WTC11 (cell line): Measurements from ENCODE around the gene PCTP. TPM values are rescaled to one million over a fixed set of nuclear protein-coding genes. Genes with fewer than 3 reads are reported as not detected.

Experiments
- ATAC-seq: fragments of 200-7000 bp; cut with Tn5 transposase; 2 replicates; pipeline ENCODE4 v1.10.0; 2021; ENCODE audit warnings: mild to moderate bottlenecking, moderate library complexity
- Bru-seq: library from RNA; stranded (reverse); fragments of 400-500 nt; gene quantifications from one replicate; lab custom pipeline; 2021; lab: Mats Ljungman, UMichigan
- CTCF ChIA-PET: fragments of 300-600 bp; sonication (Branson Sonifier 250); formaldehyde crosslinking; loops from one replicate; lab custom pipeline; 2021; ENCODE audit warnings: antibody characterized with exemption; lab: Charles Lee
- POLR2A ChIA-PET: fragments of 350-600 bp; sonication (Branson Sonifier 250); formaldehyde crosslinking; loops from one replicate; lab custom pipeline; 2021; ENCODE audit warnings: antibody characterized with exemption; lab: Charles Lee
- DNase-seq: peaks from one replicate; pipeline ENCODE4 v3.0.0; 2021; ENCODE audit warnings: low spot score
- H3K27ac Mint-ChIP-seq: 2 replicates; pipeline ENCODE4 v1.8.0; 2021; ENCODE audit warnings: mixed read lengths
- H3K27me3 Mint-ChIP-seq: 2 replicates; pipeline ENCODE4 v1.8.0; 2021; ENCODE audit warnings: low read depth, mild to moderate bottlenecking, moderate library complexity, mixed read lengths
- H3K36me3 Mint-ChIP-seq: 2 replicates; pipeline ENCODE4 v1.8.0; 2021; ENCODE audit warnings: mixed read lengths
- H3K4me1 Mint-ChIP-seq: 2 replicates; pipeline ENCODE4 v1.8.0; 2022; ENCODE audit warnings: mixed read lengths
- H3K4me3 Mint-ChIP-seq: 2 replicates; pipeline ENCODE4 v1.8.0; 2021; ENCODE audit warnings: mild to moderate bottlenecking, moderate library complexity, mixed read lengths
- H3K9me3 Mint-ChIP-seq: 2 replicates; pipeline ENCODE4 v1.8.0; 2021; ENCODE audit warnings: mixed read lengths
- CREM ChIP-seq: sonication (generic); formaldehyde crosslinking; IDR thresholded peaks from 2 replicates; pipeline ENCODE4 v1.8.1; 2022; ENCODE audit warnings: mild to moderate bottlenecking, missing genetic modification reagents, moderate library complexity
- ELF4 ChIP-seq: sonication (generic); formaldehyde crosslinking; IDR thresholded peaks from 2 replicates; pipeline ENCODE4 v1.8.1; 2022; ENCODE audit warnings: low read depth, mild to moderate bottlenecking, moderate library complexity, missing genetic modification reagents
- FOXP1 ChIP-seq: sonication (generic); formaldehyde crosslinking; IDR thresholded peaks from 2 replicates; pipeline ENCODE4 v1.8.0; 2022; ENCODE audit warnings: missing genetic modification reagents, mild to moderate bottlenecking, moderate library complexity, borderline replicate concordance
- HMGXB4 ChIP-seq: sonication (generic); formaldehyde crosslinking; IDR thresholded peaks from 2 replicates; pipeline ENCODE4 v1.8.1; 2023; ENCODE audit warnings: mild to moderate bottlenecking, moderate library complexity, missing genetic modification reagents
- KAT7 ChIP-seq: sonication (generic); formaldehyde crosslinking; IDR thresholded peaks from 2 replicates; pipeline ENCODE4 v1.8.1; 2023; ENCODE audit warnings: missing genetic modification reagents, mild to moderate bottlenecking, borderline replicate concordance
- MAX ChIP-seq: sonication (generic); formaldehyde crosslinking; IDR thresholded peaks from 2 replicates; pipeline ENCODE4 v1.8.0; 2022; ENCODE audit warnings: mild to moderate bottlenecking, missing genetic modification reagents
- MLX ChIP-seq: sonication (generic); formaldehyde crosslinking; IDR thresholded peaks from 2 replicates; pipeline ENCODE4 v1.8.1; 2023; ENCODE audit warnings: mild to moderate bottlenecking, missing genetic modification reagents, moderate library complexity
- NR1H2 ChIP-seq: sonication (generic); formaldehyde crosslinking; IDR thresholded peaks from 2 replicates; pipeline ENCODE4 v1.9.0; 2021; ENCODE audit warnings: mild to moderate bottlenecking, moderate library complexity, missing genetic modification reagents
- PRDM15 ChIP-seq: sonication (generic); formaldehyde crosslinking; IDR thresholded peaks from 2 replicates; pipeline ENCODE4 v1.8.0; 2022; ENCODE audit warnings: missing genetic modification reagents
- PRRX2 ChIP-seq: fragments of 250-450 bp; sonication (Bioruptor Pico); IDR thresholded peaks from 2 replicates; pipeline ENCODE4 v1.8.0; 2021; ENCODE audit warnings: mild to moderate bottlenecking
- SMAD3 ChIP-seq: sonication (generic); formaldehyde crosslinking; IDR thresholded peaks from 2 replicates; pipeline ENCODE4 v1.8.0; 2022; ENCODE audit warnings: missing genetic modification reagents, mild to moderate bottlenecking, borderline replicate concordance
- ZNF281 ChIP-seq: sonication (generic); formaldehyde crosslinking; IDR thresholded peaks from 2 replicates; pipeline ENCODE4 v1.8.0; 2023; ENCODE audit warnings: mild to moderate bottlenecking, missing genetic modification reagents
- ZNF416 ChIP-seq: fragments of 250-450 bp; sonication (Bioruptor Pico); IDR thresholded peaks from 2 replicates; pipeline ENCODE4 v1.9.0; 2021; ENCODE audit warnings: mild to moderate bottlenecking, inconsistent platforms
- ZNF532 ChIP-seq: fragments of 250-450 bp; sonication (Bioruptor Pico); IDR thresholded peaks from 2 replicates; pipeline ENCODE4 v1.9.0; 2021; ENCODE audit warnings: mild to moderate bottlenecking, borderline replicate concordance
- long read RNA-seq, 3 experiments: library from RNA in 1 of 3; library from capped mRNA in 1 of 3; library from polyadenylated mRNA in 1 of 3; unstranded in 2 of 3; stranded (forward) in 1 of 3; transcript quantifications; one replicate each; pipeline ENCODE4 v2.0.0, GENCODE V29; 2021
- total RNA-seq: library from RNA; stranded (reverse); gene quantifications from 3 replicates; pipeline ENCODE4 v1.2.3, GENCODE V29; 2021
- TF ChIP-seq, protein P1 (sequence below): sonication (generic); formaldehyde crosslinking; IDR thresholded peaks from 2 replicates; pipeline ENCODE4 v1.8.0; 2022; ENCODE audit warnings: mild to moderate bottlenecking, missing genetic modification reagents

Gene PCTP
- total RNA-seq (10.3 to 14.2 TPM (median 12.2 TPM) in 3 replicates), Bru-seq, nascent RNA (percentile 59 among the genes with signal in this experiment)
- long read RNA-seq, experiment 1, transcript PCTP-207 (6 exons, 2,680 nt), result minor isoform, 5 of 62 reads
- long read RNA-seq, experiment 1, transcript PCTP-201 (6 exons, 2,044 nt), result major isoform, 39 of 62 reads
- long read RNA-seq, experiment 1, partial matches to known transcripts, result 4 of 62 reads
- long read RNA-seq, experiment 1, other reads (novel, unspliced or antisense), result 13 of 62 reads
- long read RNA-seq, experiment 2, transcript PCTP-201 (6 exons, 2,044 nt), result major isoform, 11 of 23 reads
- long read RNA-seq, experiment 2, partial matches to known transcripts, result 2 of 23 reads
- long read RNA-seq, experiment 2, other reads (novel, unspliced or antisense), result 8 of 23 reads
- long read RNA-seq, experiment 3, transcript PCTP-201 (6 exons, 2,044 nt), result major isoform, 27 of 41 reads
- long read RNA-seq, experiment 3, transcript PCTP-207 (6 exons, 2,680 nt), result minor isoform, 6 of 41 reads
- long read RNA-seq, experiment 3, partial matches to known transcripts, result 3 of 41 reads
- long read RNA-seq, experiment 3, other reads (novel, unspliced or antisense), result 2 of 41 reads

- POLR2A ChIA-PET, result interaction anchor here (0.6 to 1.2 kb wide), 8 partner anchors 10 to 237 kb away, joined by 3 to 5 read pairs (median 3); partner anchors contain the start of gene TMEM100
- H3K9me3 Mint-ChIP-seq, result no peaks in the 10 kb centered on the region
- peak within 1 kb of the TSS; percentile 88 for H3K4me3 Mint-ChIP-seq
- no peaks in the 10 kb centered on the region for H3K36me3 Mint-ChIP-seq
- ATAC-seq (peak; percentile 97), DNase-seq (peak; percentile 96)
- CTCF ChIA-PET, result interaction anchor here (0.8 to 2.2 kb wide), 17 partner anchors 10 to 377 kb away, joined by 3 to 22 read pairs (median 6); no protein-coding TSS in a partner anchor
- H3K27me3 Mint-ChIP-seq, result no peaks in the 10 kb centered on the region
- H3K27ac Mint-ChIP-seq, result peak within 1 kb of the TSS; percentile 65; the same call in 1 of the 2 replicates
- H3K4me1 Mint-ChIP-seq, result peaks cover 14% of the 10 kb centered on the region
- TF ChIP-seq NR1H2 (CRISPR knock-in tag) (no peak), KAT7 (CRISPR knock-in tag) (no peak), PRDM15 (0 out of 2 replicates have a peak, but pooled peaks have one; percentile 13), ELF4 (CRISPR knock-in tag) (no peak), MLX (CRISPR knock-in tag) (no peak), HMGXB4 (CRISPR knock-in tag) (peak; percentile 83; the same call in 1 of the 2 replicates), ZNF416 (CRISPR knock-in tag) (peak; percentile 41; the same call in 1 of the 2 replicates), CREM (peak; percentile 66; the same call in 1 of the 2 replicates), PRRX2 (0 out of 2 replicates have a peak, but pooled peaks have one; percentile 13), FOXP1 (CRISPR knock-in tag) (peak; percentile 31; the same call in 1 of the 2 replicates), ZNF281 (CRISPR knock-in tag) (peak; percentile 44; the same call in 1 of the 2 replicates), SMAD3 (CRISPR knock-in tag) (no peak), ZNF532 (0 out of 2 replicates have a peak, but pooled peaks have one; percentile 21), MAX (peak; percentile 29; the same call in 1 of the 2 replicates)
- TF ChIP-seq, protein P1, sequence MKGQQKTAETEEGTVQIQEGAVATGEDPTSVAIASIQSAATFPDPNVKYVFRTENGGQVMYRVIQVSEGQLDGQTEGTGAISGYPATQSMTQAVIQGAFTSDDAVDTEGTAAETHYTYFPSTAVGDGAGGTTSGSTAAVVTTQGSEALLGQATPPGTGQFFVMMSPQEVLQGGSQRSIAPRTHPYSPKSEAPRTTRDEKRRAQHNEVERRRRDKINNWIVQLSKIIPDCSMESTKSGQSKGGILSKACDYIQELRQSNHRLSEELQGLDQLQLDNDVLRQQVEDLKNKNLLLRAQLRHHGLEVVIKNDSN (CRISPR knock-in tag), result no peak
Observed at GRCh38 chr17:55750750-55751657, at the start of gene PCTP. Gene PCTP, plus strand, starts transcription at chr17:55751051. Its CDS starts 53 bp downstream, at chr17:55751104.
